HG03460 (cell line): Measurements from ENCODE around the gene UNC79.

Experiments
- ATAC-seq: cut with Tn5 transposase; IDR thresholded peaks from one replicate; pipeline ENCODE4 v1.9.1; 2021; ENCODE audit not compliant: unreplicated experiment

The UNC79 gene

DNA sequence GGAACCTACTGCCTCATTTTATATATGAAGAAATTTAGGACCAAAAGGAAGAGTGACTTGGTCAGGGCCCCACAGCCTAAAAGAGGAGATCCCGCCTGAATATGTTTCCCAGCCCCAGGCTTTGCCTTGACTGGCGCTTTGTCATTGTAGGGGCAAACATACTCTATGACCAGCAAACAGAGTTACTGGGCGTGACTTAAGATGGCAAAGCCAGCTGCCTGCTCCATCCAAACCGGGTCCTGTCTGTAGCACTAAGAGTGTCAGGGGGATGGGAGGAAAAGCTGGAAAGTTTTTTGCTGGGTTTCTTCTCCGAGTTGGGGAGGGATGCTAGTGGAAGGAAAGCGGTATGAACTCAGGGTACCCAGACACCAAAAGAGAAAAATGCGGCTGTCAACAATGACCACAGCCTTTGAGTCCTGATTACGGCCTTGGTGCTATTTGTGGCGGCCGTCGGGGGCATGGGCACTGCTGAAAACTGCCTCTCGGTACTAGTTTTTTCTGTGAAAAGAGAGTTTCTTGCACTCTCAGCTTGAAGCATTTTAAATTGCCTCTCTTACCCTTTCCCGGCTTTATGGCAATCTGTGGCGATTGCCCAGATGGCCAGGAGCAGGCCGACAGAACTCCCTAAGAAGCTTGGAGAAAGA is 274.9 kb downstream of the UNC79 start:
- ATAC-seq = no peak

GRCh38 chr14:93706360-93706955 is 275.7 kb downstream of the UNC79 start:
- no peak for ATAC-seq

GRCh38 chr14:93707475-93707874 is 276.7 kb downstream of the UNC79 start:
- no peak for ATAC-seq

GRCh38 chr14:93708311-93708734 is 277.6 kb downstream of the UNC79 start:
- no peak for ATAC-seq

GRCh38 chr14:93708800-93709199 is 278.1 kb downstream of the UNC79 start:
- ATAC-seq = no peak

DNA sequence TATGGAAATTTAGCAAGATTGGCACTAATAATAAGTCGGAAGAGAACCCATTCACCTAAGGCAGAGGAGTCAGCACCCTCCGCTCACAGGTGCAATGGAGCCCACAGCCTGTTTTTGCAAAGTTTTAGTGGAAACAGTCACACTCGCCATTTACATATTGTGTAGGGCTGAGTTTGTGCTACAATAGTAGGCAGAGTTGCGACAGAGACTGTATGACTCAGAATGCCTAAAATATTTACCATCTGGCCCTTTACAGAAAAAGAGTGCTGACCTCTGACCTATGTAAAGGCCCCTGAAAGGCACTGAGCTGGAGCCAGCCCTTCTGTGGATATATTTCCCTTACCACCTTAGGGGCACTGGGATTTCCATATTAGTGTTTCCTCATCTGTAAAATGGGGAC is 278.5 kb downstream of the UNC79 start:
- ATAC-seq = no peak

- ATAC-seq = no peak
Observed at GRCh38 chr14:93712079-93712837, 281.5 kb downstream of the UNC79 start.

DNA sequence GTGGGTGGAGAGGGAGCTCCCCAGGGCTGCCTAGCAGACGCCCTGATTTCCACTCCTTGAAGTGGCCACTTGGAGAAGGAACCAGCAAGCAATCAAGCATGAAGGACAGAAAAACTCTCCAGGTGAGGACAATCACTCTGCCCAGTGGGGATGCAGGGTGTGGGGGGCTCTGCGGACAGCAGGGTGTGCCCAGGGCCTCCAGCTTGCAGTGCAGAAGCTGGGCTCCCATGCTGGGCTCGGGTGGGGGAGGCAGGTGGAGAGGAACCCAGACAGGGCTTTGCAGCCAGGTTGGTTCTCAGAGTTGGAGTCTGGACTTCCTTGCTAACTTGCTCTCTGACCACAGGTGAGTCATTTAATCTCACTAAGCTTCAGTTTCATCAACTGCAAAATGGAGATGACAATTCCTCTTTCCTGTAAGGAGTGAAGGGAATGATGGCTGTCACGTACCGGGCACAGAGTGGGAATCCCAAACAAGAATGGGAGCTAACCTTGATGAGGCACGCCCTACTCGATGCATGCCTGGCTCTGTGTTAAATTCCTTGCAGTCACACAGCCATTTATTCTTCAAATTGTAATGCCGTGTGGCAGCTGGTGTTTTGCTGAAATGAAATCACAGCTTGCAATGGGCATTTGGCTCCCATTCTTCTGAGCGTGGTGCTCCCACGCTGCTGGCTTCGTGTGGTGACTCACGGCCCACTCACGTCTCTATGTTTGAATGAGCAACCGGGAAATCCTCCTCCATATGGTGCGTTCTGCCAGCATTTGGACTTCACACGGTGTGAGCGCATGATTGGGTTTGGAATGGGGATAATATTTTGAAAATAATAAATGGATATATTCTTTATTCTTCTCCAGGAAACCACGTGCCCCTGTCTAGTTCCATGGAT is 282.3 kb downstream of the UNC79 start:
- ATAC-seq = no peak

DNA sequence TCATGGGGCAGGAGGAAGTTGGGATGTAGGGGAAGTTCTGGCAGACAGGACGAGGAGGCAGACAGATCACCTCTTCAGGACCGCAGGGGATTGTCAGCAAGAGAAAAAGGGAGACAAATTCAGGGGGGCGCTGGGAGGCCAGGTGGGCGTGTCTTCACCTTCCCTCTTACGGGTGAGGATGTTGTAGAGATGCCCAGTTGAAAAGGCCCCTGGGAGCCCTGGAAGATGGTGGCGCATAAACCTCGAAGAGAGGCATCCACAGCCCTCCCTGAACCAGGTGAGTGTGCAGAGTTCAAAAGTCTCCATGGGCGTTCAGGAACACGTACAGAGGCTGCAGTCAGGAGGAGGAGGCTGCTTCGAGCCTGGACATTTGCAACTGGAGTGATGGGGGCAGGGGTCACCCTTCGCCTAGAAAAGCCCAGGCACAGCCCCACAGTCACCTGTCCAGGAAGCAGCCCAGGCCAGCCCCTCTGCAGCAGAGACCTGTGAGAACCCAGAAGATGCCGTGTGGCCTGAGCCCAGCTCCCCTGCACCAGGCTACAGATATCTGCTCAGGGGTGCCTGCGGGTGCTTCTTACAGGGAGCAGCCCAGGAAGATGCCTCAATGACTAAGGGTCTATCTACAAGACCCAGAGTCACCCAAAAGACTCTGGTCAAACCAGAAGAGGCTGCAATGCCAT is 283.1 kb downstream of the UNC79 start:
- no peak for ATAC-seq

DNA sequence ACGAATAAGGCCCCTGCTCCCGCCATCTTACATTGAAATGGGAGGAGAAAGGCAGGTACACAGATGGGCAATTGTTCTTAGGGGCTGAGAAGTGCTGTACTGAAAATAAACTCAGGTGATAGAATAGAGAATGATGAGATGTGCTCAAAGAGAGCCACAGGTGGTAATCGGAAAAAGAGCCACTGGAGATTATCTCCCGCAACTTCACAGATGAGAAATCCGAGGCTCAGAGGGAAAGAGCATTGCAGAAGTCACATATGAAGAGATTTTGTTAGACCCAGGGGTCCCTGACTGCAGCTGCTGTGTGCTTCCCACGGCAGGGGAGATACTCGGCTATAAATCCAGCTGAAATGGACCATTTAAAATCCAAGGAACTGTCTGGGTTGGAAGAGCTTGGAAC is 283.9 kb downstream of the UNC79 start:
- ATAC-seq = no peak

DNA sequence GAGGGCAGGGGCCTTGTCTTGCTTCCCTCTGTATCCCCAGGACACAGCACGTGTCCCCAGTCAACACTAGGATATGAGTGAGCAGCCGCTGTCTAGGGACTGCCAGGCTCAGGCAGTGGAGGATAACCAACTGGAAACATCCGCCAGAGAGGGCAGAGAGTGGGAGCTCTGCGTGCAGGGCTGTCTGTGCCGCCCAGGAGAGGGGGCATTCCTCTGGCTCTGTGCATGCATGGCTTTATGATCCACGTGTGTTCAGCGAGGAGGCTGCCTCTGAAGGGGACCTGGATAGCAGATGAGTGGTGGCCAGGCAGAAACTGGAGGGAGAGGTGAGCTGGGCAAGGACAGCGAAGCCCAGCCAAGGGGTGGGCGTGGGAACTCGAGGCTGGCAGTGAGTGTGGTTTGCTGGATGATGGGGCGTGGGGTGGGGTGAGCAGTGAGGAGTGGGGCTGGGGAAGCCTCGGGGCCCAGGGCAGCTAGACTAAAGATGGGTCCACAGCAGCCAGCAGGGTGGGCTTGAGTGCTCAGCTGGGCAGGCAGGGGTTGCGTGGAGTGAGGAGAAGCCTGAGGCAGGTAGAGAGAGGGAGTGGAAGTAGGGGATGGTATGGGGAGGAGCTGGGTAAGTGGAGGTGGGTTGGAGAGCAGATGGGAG is 284.7 kb downstream of the UNC79 start:
- ATAC-seq = no peak

GRCh38 chr14:93716002-93716745 is 285.4 kb downstream of the UNC79 start:
- no peak for ATAC-seq

DNA sequence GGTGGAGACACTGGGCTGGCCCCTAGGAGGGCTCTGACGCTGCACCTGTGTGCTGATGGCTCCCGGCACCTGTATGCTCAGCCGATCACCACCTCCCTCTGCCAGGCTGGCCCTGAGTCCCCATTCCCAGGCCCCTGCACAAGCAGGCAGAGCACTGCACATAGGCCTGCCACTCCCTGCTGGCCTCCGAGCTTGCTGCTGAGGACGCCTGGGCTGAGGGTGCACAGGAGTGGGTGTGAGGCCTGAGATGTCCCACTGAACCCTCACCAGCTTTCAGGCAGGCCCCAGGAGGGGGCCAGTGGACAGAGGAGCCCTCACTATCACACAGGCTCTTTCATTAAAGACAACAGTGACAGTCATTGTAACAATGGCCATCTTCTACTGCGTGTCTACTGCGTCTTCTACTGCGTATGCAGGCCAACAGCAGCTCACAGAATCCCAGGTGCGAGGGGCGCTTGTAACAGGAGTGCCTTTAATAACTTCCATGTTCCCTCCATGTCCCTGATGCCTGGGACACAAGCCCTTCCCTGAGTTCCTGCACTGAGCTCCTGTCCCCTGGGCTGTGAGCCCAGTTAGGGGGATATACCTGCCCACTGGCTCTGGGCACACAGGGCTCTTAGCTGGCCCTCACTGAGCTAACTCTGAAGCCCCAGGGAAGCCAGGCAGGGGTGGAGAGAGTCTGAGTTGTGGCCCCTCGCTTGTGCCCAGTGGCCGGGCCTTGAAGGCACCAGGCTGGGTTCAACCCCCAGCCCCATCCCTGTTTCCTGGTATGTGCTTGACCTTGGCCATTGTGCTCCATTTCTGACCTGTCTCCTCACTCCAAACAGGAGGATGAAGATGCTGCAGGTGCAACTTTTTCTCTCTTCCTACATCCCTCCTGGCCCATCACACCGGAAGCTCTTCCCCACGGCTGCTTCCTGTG is 286.3 kb downstream of the UNC79 start:
- no peak for ATAC-seq

DNA sequence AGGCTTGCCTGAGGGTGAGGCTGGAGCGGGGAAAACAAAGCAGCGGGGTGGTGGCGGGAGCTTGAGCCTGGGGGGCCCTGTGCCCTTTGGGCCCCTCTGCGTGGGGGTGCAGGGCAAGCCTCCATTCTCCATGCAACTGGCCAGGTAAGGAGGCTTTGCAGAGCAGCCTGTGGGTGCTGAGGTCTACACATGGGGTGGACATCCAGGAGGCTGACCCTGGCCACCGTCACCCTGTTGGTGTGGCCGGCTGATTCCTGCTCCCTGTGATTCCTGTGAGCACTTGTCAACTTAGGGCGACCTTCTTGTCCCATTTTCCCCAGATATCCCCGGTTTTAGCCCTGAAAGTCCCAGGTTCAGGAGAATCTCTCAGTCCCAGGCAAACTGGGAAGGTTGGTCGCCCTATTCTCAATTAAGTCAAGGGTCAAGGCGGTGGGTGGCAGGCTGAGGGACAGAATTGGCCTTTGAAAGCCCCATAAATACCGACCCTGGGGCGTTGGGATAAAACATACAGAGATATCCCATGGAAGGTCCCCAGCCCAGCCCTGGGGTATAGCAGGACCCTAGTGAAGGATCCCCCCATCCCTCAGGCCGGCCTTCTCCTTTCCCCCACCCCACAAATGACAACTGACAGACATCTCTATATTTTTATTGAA is 287.1 kb downstream of the UNC79 start:
- no peak for ATAC-seq

DNA sequence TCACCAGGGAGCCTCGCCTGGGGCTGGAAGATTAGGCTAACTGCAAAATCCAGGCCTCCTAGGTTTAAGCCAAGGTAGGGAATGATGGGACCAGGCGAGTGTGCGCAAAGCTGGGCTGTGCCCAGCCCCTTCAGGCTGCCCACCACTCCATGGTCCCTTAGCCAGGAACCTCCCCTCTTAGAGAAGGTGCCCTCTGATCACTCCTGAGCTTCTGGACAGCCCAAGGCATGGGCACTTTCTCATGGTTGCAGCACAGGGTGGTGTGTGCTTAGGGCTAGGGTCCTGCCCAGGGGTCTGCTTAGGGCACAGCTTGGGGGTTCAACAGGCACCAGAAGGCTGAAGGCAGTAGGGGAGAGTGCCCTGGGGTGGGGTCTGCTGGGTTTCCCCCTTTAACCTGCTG is 288.5 kb downstream of the UNC79 start:
- no peak for ATAC-seq

- no peak for ATAC-seq
Observed at GRCh38 chr14:93720076-93720815, 289.5 kb downstream of the UNC79 start.

GRCh38 chr14:93720981-93721483 is 290.3 kb downstream of the UNC79 start:
- ATAC-seq = no peak
